Subcutaneous adipose tissue (tissue), 4 donors: Measurements from ENCODE around the gene SPATA32. TPM values are rescaled to one million over a fixed set of nuclear protein-coding genes. Genes with fewer than 3 reads are reported as not detected.

Source experiments
- CTCF ChIP-seq: fragments of 450-650 bp; IDR thresholded peaks from one replicate; pipeline ENCODE4 v1.5.1; 2016; ENCODE audit warnings: low read depth, mild to moderate bottlenecking, control low read depth, antibody characterized with exemption, moderate library complexity
- total RNA-seq, 4 donors: library from RNA; depleted of rRNA; stranded (reverse); fragments of >200 nt; gene quantifications; one replicate each; pipeline ENCODE4 v1.1.0, GENCODE V29; 2016

Gene SPATA32
- total RNA-seq, 4 donors from 2014 or later: not detected

GRCh38 chr17:45232514-45233422 is 29.1 kb downstream of the SPATA32 start:
- no peak for TF ChIP-seq CTCF

GRCh38 chr17:45231481-45232116 is 30.3 kb downstream of the SPATA32 start:
- no peak for TF ChIP-seq CTCF

- TF ChIP-seq CTCF: no peak
Observed at GRCh38 chr17:45230787-45231480, 31.0 kb downstream of the SPATA32 start.

GRCh38 chr17:45230410-45230786 is 31.5 kb downstream of the SPATA32 start:
- TF ChIP-seq CTCF: no peak

GRCh38 chr17:45229681-45230409 is 32.0 kb downstream of the SPATA32 start:
- TF ChIP-seq CTCF: no peak

- no peak for TF ChIP-seq CTCF
Observed at GRCh38 chr17:45228763-45229539, 32.9 kb downstream of the SPATA32 start.
